Measurements from ENCODE around the gene MOK.
"Not testable (repeated sequence)": the region's sequence is repeated elsewhere in the genome, so short reads cannot be mapped to it uniquely, and the experiment has no call there.

MOK gene

GRCh38 chr14:102252834-102253801, 51.8 kb downstream of the MOK start:
- Histone ChIP-seq H3K27me3 (ENCODE audit: control insufficient read depth, insufficient read depth, low read length) (no peaks in the 10 kb centered on the region), H3K4me3 (ENCODE audit: low read length) (no peak overlapping the region), H3K4me1 (ENCODE audit: control insufficient read depth, insufficient read depth, low read length) (peaks cover 9% of the 10 kb centered on the region), H3K36me3 (ENCODE audit: insufficient read depth, low read length) (peaks cover 12% of the 10 kb centered on the region), H3K4me2 (ENCODE audit: low read length) (no peak overlapping the region), H3K9me3 (replicated peaks; ENCODE audit: low read length) (no peaks in the 10 kb centered on the region), H3K9ac (ENCODE audit: low read depth, low read length) (no peak overlapping the region)

- Histone ChIP-seq H3K4me1 (ENCODE audit: control insufficient read depth, insufficient read depth, low read length) (peaks cover 9% of the 10 kb centered on the region), H3K27me3 (ENCODE audit: control insufficient read depth, insufficient read depth, low read length) (no peaks in the 10 kb centered on the region), H3K36me3 (ENCODE audit: insufficient read depth, low read length) (peaks cover 8% of the 10 kb centered on the region), H3K9me3 (replicated peaks; ENCODE audit: low read length) (no peaks in the 10 kb centered on the region), H3K4me2 (ENCODE audit: low read length) (no peak overlapping the region), H3K9ac (ENCODE audit: low read depth, low read length) (no peak overlapping the region), H3K4me3 (ENCODE audit: low read length) (no peak overlapping the region)
Observed at GRCh38 chr14:102251161-102251560, 53.8 kb downstream of the MOK start.

DNA sequence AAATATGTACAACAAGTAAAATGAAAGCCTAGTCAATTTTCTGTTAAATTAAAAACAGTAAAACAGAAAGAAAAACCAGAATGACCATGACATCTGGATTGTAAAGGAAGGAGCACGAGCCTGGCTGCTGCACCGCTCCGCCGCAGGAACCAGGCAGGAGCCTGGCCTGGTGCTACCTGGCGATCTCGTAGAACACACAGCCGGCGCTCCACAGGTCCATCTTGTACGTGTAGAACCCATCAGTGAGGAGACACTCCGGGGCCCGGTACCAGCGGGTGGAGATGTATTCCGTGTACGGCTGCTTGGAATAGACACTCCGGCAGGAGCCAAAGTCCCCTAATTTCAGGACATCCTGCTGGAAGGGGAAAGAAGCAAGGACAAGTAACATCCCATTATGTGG, 54.3 kb downstream of the MOK start:
- H3K4me2 ChIP-seq (ENCODE audit: low read length) = no peak overlapping the region
- H3K9ac ChIP-seq (ENCODE audit: low read depth, low read length) = no peak overlapping the region
- no peaks in the 10 kb centered on the region for H3K27me3 ChIP-seq (ENCODE audit: control insufficient read depth, insufficient read depth, low read length)
- no peaks in the 10 kb centered on the region for H3K9me3 ChIP-seq (replicated peaks; ENCODE audit: low read length)
- H3K36me3 ChIP-seq (ENCODE audit: insufficient read depth, low read length) = peaks cover 8% of the 10 kb centered on the region
- no peak overlapping the region for H3K4me3 ChIP-seq (ENCODE audit: low read length)
- H3K4me1 ChIP-seq (ENCODE audit: control insufficient read depth, insufficient read depth, low read length) = peaks cover 5% of the 10 kb centered on the region

- no peaks in the 10 kb centered on the region for H3K4me1 ChIP-seq (ENCODE audit: control insufficient read depth, insufficient read depth, low read length)
- H3K4me2 ChIP-seq (ENCODE audit: low read length) = no peak overlapping the region
- H3K9ac ChIP-seq (ENCODE audit: low read depth, low read length) = no peak overlapping the region
- H3K27me3 ChIP-seq (ENCODE audit: control insufficient read depth, insufficient read depth, low read length) = no peaks in the 10 kb centered on the region
- H3K4me3 ChIP-seq (ENCODE audit: low read length) = no peak overlapping the region
- H3K36me3 ChIP-seq (ENCODE audit: insufficient read depth, low read length) = peaks cover 8% of the 10 kb centered on the region
- no peaks in the 10 kb centered on the region for H3K9me3 ChIP-seq (replicated peaks; ENCODE audit: low read length)
Observed at GRCh38 chr14:102249981-102250380, 55.0 kb downstream of the MOK start.

DNA sequence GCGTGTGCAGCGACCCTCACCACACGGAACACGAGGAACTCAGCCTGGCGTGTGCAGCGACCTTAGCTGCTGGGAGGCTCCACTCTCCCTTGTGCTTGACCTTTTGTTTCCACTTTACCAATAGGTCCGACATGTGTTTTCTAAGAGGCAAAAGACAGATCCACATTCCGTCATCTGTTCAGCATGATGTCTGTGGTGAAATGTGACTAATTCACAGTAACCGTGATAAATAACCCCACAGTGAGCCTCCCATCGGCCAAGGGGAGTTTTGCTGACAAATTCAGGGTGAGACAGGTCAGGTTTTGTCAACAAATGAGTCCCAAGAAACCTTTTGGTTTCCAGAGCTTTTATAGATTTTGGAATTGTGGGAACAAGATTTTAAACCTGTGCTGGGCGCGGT, 55.9 kb downstream of the MOK start:
- H3K36me3 ChIP-seq (ENCODE audit: insufficient read depth, low read length) = peaks cover 8% of the 10 kb centered on the region
- H3K4me2 ChIP-seq (ENCODE audit: low read length) = no peak overlapping the region
- H3K27me3 ChIP-seq (ENCODE audit: control insufficient read depth, insufficient read depth, low read length) = no peaks in the 10 kb centered on the region
- no peaks in the 10 kb centered on the region for H3K4me1 ChIP-seq (ENCODE audit: control insufficient read depth, insufficient read depth, low read length)
- no peak overlapping the region for H3K9ac ChIP-seq (ENCODE audit: low read depth, low read length)
- no peaks in the 10 kb centered on the region for H3K9me3 ChIP-seq (replicated peaks; ENCODE audit: low read length)
- no peak overlapping the region for H3K4me3 ChIP-seq (ENCODE audit: low read length)

DNA sequence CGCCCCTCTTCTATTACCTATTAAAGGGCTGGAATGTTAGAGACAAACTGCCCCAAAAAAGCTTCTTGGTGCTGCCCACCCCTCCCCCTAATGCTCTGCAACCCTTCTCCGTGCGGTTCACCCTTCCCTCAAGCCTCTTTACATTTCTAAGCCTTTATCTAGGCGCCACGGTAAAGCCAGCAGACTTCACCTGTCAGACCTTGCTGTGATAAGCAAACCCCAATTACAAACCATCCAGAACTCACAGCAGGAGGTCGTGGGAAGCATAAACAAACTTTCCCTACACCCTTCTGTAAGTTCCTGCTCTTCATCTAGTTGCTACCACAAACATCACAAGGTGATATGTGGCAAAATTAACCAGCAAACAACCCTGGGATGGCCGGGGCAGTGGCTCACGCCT, 56.8 kb downstream of the MOK start:
- Histone ChIP-seq H3K9me3 (replicated peaks; ENCODE audit: low read length) (no peaks in the 10 kb centered on the region), H3K9ac (ENCODE audit: low read depth, low read length) (no peak overlapping the region), H3K27me3 (ENCODE audit: control insufficient read depth, insufficient read depth, low read length) (no peaks in the 10 kb centered on the region), H3K4me1 (ENCODE audit: control insufficient read depth, insufficient read depth, low read length) (no peaks in the 10 kb centered on the region), H3K4me3 (ENCODE audit: low read length) (no peak overlapping the region), H3K36me3 (ENCODE audit: insufficient read depth, low read length) (peaks cover 8% of the 10 kb centered on the region), H3K4me2 (ENCODE audit: low read length) (no peak overlapping the region)

GRCh38 chr14:102246071-102246470, 58.9 kb downstream of the MOK start:
- H3K4me3 ChIP-seq (ENCODE audit: low read length) = no peak overlapping the region
- no peaks in the 10 kb centered on the region for H3K27me3 ChIP-seq (ENCODE audit: control insufficient read depth, insufficient read depth, low read length)
- H3K9ac ChIP-seq (ENCODE audit: low read depth, low read length) = no peak overlapping the region

DNA sequence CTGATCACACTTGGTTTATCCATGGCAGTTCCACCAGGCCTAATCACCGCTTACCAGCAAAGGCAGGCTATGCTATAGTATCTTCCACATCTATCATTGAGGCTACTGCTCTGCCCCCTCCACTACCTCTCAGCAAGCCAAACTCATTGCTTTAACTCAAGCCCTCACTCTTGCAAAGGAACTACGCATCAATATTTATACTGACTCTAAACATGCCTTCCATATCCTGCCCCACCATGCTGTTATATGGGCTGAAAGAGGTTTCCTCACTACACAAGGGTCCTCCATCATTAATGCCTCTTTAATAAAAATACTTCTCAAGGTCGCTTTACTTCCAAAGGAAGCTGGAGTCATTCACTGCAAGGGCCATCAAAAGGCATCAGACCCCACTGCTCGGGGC, 61.2 kb downstream of the MOK start:
- H3K36me3 ChIP-seq (ENCODE audit: insufficient read depth, low read length); H3K9me3 ChIP-seq (replicated peaks; ENCODE audit: low read length); H3K9ac ChIP-seq (ENCODE audit: low read depth, low read length); H3K4me3 ChIP-seq (ENCODE audit: low read length); H3K4me2 ChIP-seq (ENCODE audit: low read length); H3K27me3 ChIP-seq (ENCODE audit: control insufficient read depth, insufficient read depth, low read length): not testable (repeated sequence)
- peaks cover 14% of the 10 kb centered on the region for H3K4me1 ChIP-seq (ENCODE audit: control insufficient read depth, insufficient read depth, low read length)

More at GRCh38 chr14:102246071-102246470, 58.9 kb downstream of the MOK start:
- peaks cover 5% of the 10 kb centered on the region for H3K36me3 ChIP-seq (ENCODE audit: insufficient read depth, low read length)
- H3K9me3 ChIP-seq (replicated peaks; ENCODE audit: low read length) = no peaks in the 10 kb centered on the region
- no peak overlapping the region for H3K4me2 ChIP-seq (ENCODE audit: low read length)
- peaks cover 2% of the 10 kb centered on the region for H3K4me1 ChIP-seq (ENCODE audit: control insufficient read depth, insufficient read depth, low read length)

DNA sequence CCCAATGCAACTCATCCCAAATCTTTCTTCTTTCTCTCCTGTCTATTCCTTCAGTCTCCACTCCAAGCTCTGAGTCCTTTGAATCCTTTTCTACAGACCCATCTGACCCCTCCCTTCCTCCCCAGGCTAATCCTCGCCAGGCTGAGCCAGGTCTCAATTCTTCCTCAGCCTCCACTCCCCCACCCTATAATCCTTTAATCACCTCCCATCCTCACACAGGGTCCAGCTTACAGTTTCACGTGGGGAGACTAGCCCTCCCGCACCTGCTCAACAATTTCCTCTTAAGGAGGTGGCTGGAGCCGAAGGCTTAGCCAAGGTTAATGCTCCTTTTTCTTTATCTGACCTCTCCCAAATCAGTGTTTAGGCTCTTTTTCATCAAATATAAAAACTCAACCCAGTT, 63.8 kb downstream of the MOK start:
- Histone ChIP-seq H3K36me3 (ENCODE audit: insufficient read depth, low read length) (no peaks in the 10 kb centered on the region), H3K4me1 (ENCODE audit: control insufficient read depth, insufficient read depth, low read length) (peaks cover 14% of the 10 kb centered on the region), H3K4me3 (ENCODE audit: low read length) (no peak overlapping the region), H3K9ac (ENCODE audit: low read depth, low read length) (no peak overlapping the region), H3K4me2 (ENCODE audit: low read length) (no peak overlapping the region), H3K9me3 (replicated peaks; ENCODE audit: low read length) (no peaks in the 10 kb centered on the region), H3K27me3 (ENCODE audit: control insufficient read depth, insufficient read depth, low read length) (no peaks in the 10 kb centered on the region)

DNA sequence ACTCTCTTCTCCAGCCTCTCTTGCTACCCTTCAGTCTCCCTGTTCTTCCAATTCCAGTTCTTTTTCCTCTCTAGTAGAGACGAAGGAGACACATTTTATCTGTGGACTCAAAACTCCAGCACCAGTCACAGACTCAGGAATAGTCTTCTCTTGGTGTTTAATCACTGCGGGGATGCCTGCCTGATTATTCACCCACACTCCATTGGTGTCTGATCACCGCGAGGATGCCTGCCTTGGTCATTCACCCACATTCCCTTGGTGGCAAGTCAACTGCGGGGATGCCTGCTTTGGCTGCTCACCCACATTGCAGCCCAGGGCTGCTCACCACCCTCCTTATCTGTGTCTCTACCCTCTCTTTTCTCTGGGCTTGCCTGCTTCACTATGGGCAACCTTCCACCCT, 64.5 kb downstream of the MOK start:
- not testable (repeated sequence) for H3K36me3 ChIP-seq (ENCODE audit: insufficient read depth, low read length); H3K27me3 ChIP-seq (ENCODE audit: control insufficient read depth, insufficient read depth, low read length); H3K9me3 ChIP-seq (replicated peaks; ENCODE audit: low read length)
- Histone ChIP-seq H3K4me2 (ENCODE audit: low read length) (peak overlapping the region; percentile 32), H3K4me3 (ENCODE audit: low read length) (peak overlapping the region; percentile 29), H3K9ac (ENCODE audit: low read depth, low read length) (peak overlapping the region; percentile 66), H3K4me1 (ENCODE audit: control insufficient read depth, insufficient read depth, low read length) (peaks cover 19% of the 10 kb centered on the region)

GRCh38 chr14:102239231-102239630, 65.7 kb downstream of the MOK start:
- H3K27me3 ChIP-seq (ENCODE audit: control insufficient read depth, insufficient read depth, low read length) = no peaks in the 10 kb centered on the region
- no peaks in the 10 kb centered on the region for H3K9me3 ChIP-seq (replicated peaks; ENCODE audit: low read length)
- H3K4me1 ChIP-seq (ENCODE audit: control insufficient read depth, insufficient read depth, low read length) = peaks cover 26% of the 10 kb centered on the region
- peak overlapping the region; percentile 19 for H3K4me3 ChIP-seq (ENCODE audit: low read length)
- peak overlapping the region; percentile 13 for H3K4me2 ChIP-seq (ENCODE audit: low read length)
- H3K9ac ChIP-seq (ENCODE audit: low read depth, low read length) = no peak overlapping the region
- no peaks in the 10 kb centered on the region for H3K36me3 ChIP-seq (ENCODE audit: insufficient read depth, low read length)

DNA sequence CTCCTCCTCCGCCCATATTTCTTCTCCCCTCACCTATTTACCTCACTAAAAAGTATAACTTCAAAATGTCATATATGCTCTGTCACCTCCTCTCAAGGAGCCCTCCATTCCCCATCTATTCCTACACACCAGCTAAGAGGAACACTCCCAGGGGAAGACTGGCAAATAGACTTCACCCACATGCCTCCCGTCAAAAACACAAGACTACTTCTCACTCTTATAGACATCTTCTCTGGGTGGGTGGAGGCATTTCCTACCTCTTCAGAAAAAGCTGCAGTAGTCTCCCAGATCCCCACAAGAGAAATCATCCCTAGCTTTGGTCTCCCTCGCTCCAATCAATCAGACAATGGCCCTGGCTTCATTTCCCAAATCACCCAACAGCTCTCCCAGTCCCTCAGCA, 66.2 kb downstream of the MOK start:
- Histone ChIP-seq H3K9ac (ENCODE audit: low read depth, low read length) (peak overlapping the region; percentile 4), H3K4me1 (ENCODE audit: control insufficient read depth, insufficient read depth, low read length) (peaks cover 26% of the 10 kb centered on the region), H3K36me3 (ENCODE audit: insufficient read depth, low read length) (no peaks in the 10 kb centered on the region), H3K27me3 (ENCODE audit: control insufficient read depth, insufficient read depth, low read length) (no peaks in the 10 kb centered on the region), H3K4me3 (ENCODE audit: low read length) (peak overlapping the region; percentile 19), H3K4me2 (ENCODE audit: low read length) (peak overlapping the region; percentile 13), H3K9me3 (replicated peaks; ENCODE audit: low read length) (no peaks in the 10 kb centered on the region)

Data from skeletal muscle satellite cell (primary cell).